Measurements from ENCODE around the gene SSTR3. TPM values are rescaled to one million over a fixed set of nuclear protein-coding genes. Genes with fewer than 3 reads are reported as not detected.

SSTR3 gene
- total and polyA plus RNA-seq, 9 donors: 1.6 to 9.2 (median 4.9) TPM

- Histone ChIP-seq H3K27ac (no peak overlapping the region), H3K4me1 (ENCODE audit: insufficient read depth) (no peaks in the 10 kb centered on the region), H3K9me3 (no peaks in the 10 kb centered on the region), H3K27me3 (no peaks in the 10 kb centered on the region), H3K4me3 (no peak overlapping the region), H3K36me3 (no peaks in the 10 kb centered on the region)
- intact Hi-C loops (cut with DNase I): no loop called here
- no peak for TF ChIP-seq POLR2A (IDR thresholded peaks at IDR 0.05)
- no peak for TF ChIP-seq EP300 (IDR thresholded peaks at IDR 0.05)
- TF ChIP-seq, protein P1, sequence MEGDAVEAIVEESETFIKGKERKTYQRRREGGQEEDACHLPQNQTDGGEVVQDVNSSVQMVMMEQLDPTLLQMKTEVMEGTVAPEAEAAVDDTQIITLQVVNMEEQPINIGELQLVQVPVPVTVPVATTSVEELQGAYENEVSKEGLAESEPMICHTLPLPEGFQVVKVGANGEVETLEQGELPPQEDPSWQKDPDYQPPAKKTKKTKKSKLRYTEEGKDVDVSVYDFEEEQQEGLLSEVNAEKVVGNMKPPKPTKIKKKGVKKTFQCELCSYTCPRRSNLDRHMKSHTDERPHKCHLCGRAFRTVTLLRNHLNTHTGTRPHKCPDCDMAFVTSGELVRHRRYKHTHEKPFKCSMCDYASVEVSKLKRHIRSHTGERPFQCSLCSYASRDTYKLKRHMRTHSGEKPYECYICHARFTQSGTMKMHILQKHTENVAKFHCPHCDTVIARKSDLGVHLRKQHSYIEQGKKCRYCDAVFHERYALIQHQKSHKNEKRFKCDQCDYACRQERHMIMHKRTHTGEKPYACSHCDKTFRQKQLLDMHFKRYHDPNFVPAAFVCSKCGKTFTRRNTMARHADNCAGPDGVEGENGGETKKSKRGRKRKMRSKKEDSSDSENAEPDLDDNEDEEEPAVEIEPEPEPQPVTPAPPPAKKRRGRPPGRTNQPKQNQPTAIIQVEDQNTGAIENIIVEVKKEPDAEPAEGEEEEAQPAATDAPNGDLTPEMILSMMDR (IDR thresholded peaks at IDR 0.05): no peak
- no peak for DNase-seq
- WGBS, 3 donors: 71 to 79% (median 72%) methylated on average over 7 of the region's 7 CpGs
These were observed 16.9 kb upstream of the SSTR3 start for GRCh38 chr22:37229012-37229804.

DNA sequence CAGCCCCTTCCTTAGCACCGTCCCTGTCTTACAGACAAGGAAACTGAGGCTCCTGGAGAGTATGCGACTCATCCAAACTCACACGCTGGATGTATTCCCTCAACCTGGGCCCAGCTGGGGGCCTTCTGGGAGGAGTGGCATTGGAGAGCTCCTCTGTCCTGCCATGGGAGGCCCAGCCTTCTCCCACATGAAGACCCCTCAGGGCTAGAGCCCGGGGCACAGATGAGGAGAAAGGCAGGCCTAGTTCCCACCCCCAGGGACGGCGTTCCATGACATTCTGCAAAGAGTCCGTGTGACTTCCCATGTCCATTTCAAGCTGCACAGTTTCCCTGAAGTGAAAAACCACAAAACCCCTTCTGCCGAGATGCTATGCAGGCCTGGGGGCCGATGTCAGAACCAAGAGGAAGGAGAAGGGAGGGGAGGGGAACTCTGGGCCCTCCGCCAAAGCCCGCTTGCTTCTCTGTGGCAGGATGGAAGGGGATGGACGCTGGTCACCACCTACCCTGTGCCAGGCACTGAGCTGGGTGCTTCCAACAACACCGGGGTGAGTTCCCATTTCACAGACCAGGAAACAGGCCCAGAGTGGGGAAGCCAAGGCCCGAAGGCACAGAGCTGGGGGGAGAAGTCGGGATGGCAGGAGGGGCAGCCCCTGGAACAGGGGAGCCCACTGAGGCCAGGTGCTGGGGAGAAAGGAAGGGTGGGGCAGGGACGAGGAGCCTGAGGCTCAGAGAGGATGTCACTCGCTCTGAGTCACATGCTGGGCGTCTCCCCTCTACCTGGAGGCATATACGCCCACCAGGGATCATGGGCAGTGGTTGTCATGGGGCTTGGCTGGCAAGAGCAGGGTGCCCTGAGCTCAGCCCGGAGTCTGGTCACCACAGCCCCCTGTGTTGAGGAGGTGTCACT is 16.1 kb upstream of the SSTR3 start:
- H3K36me3 ChIP-seq: no peaks in the 10 kb centered on the region
- DNase-seq: peak in 1 of 5 donors; percentile 4
- 61 to 69% (median 62%) methylated on average over 20 of the region's 20 CpGs for WGBS, 3 donors
- H3K27ac ChIP-seq: no peak overlapping the region
- no peaks in the 10 kb centered on the region for H3K9me3 ChIP-seq
- TF ChIP-seq EP300 (IDR thresholded peaks at IDR 0.05) (no peak), POLR2A (IDR thresholded peaks at IDR 0.05) (no peak)
- TF ChIP-seq, protein P1 (IDR thresholded peaks at IDR 0.05): no peak
- H3K4me1 ChIP-seq (ENCODE audit: insufficient read depth): no peaks in the 10 kb centered on the region
- intact Hi-C loops (cut with DNase I): no loop called here
- no peaks in the 10 kb centered on the region for H3K27me3 ChIP-seq
- no peak overlapping the region for H3K4me3 ChIP-seq

DNA sequence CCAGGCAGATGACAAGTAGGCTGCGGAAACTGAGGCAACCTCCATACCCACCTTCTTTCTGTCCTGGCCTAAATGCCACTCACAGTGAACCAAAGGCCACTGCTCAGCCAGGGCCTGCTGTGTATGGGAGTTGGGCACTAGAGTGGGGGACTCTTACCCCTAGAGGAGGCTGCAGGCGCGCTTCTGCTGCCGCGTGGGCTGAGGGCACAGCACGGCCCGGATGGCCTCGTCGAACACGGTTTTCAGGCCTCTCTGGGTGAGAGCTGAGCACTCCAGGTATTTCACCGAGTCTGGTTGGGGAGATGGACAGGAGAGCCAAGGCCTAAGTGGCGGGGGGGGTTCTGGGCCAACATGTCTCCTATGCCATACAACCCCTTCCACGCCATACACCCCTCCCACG is 14.2 kb upstream of the SSTR3 start:
- 90 to 96% (median 93%) methylated on average over 14 of the region's 14 CpGs for WGBS, 3 donors
- no peak overlapping the region for H3K4me3 ChIP-seq
- intact Hi-C loops (cut with DNase I): no loop called here
- no peaks in the 10 kb centered on the region for H3K27me3 ChIP-seq
- H3K27ac ChIP-seq: no peak overlapping the region
- no peak for DNase-seq
- TF ChIP-seq, protein P1 (IDR thresholded peaks at IDR 0.05): no peak
- no peak for TF ChIP-seq POLR2A (IDR thresholded peaks at IDR 0.05)
- TF ChIP-seq EP300 (IDR thresholded peaks at IDR 0.05): no peak
- H3K4me1 ChIP-seq (ENCODE audit: insufficient read depth): no peaks in the 10 kb centered on the region
- H3K36me3 ChIP-seq: no peaks in the 10 kb centered on the region
- H3K9me3 ChIP-seq: no peaks in the 10 kb centered on the region

DNA sequence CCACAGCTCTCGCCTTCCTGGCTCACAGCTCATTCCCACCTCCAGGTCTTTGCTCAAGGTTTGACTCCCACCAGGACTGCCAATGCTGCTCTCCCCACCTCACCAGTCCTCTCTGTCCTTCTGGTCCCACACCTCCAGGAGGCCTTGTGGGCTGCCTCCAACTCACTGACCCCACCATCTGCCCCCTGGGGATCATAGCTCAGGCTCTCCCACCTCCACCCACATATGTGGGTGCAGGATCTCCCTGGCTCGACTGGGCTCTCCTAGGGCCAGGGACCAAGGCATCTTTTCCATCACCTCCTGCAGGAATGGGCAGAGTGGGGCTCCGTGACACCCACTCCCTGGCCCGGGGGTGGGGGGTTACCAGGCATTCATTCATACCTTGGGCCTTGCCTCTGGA is 13.8 kb upstream of the SSTR3 start:
- Histone ChIP-seq H3K4me1 (ENCODE audit: insufficient read depth) (no peaks in the 10 kb centered on the region), H3K27ac (no peak overlapping the region), H3K4me3 (no peak overlapping the region), H3K27me3 (no peaks in the 10 kb centered on the region), H3K36me3 (no peaks in the 10 kb centered on the region), H3K9me3 (no peaks in the 10 kb centered on the region)
- intact Hi-C loops (cut with DNase I): no loop called here
- no peak for DNase-seq
- WGBS, 3 donors: 85 to 92% (median 90%) methylated on average over 4 of the region's 4 CpGs
- TF ChIP-seq POLR2A (IDR thresholded peaks at IDR 0.05): no peak
- no peak for TF ChIP-seq EP300 (IDR thresholded peaks at IDR 0.05)
- TF ChIP-seq, protein P1 (IDR thresholded peaks at IDR 0.05): no peak

Data from ovary (tissue), 9 donors.